Chondrocyte (in vitro differentiated cells): Measurements from ENCODE around the gene PIK3CB. TPM values are rescaled to one million over a fixed set of nuclear protein-coding genes. Genes with fewer than 3 reads are reported as not detected.
A peak's percentile ranks its signal among the peaks of the same experiment; 100 is the strongest.

ENCODE experiments used
- DNase-seq: peaks from one replicate; pipeline ENCODE4 v3.0.0; 2021; ENCODE audit warnings: mixed read lengths, low spot score
- H3K27ac Mint-ChIP-seq: one replicate; pipeline ENCODE4 v1.8.0; 2021; ENCODE audit warnings: mild to moderate bottlenecking, moderate library complexity, mixed read lengths; ENCODE audit not compliant: unreplicated experiment
- H3K27me3 Mint-ChIP-seq: 2 replicates; pipeline ENCODE4 v1.8.0; 2021; ENCODE audit warnings: low read depth, mixed read lengths
- H3K36me3 Mint-ChIP-seq: 2 replicates; pipeline ENCODE4 v1.8.0; 2021; ENCODE audit warnings: low read depth, mixed read lengths
- H3K4me1 Mint-ChIP-seq: 2 replicates; pipeline ENCODE4 v1.8.0; 2021; ENCODE audit warnings: low read depth, mild to moderate bottlenecking, mixed read lengths
- H3K4me3 Mint-ChIP-seq: one replicate; pipeline ENCODE4 v1.8.0; 2021; ENCODE audit warnings: mild to moderate bottlenecking, moderate library complexity, mixed read lengths; ENCODE audit not compliant: unreplicated experiment
- H3K9me3 Mint-ChIP-seq: 2 replicates; pipeline ENCODE4 v1.8.0; 2021; ENCODE audit warnings: low read depth, mixed read lengths
- total RNA-seq: library from RNA; stranded (reverse); gene quantifications from 3 replicates; pipeline ENCODE4 v1.2.1, GENCODE V29; 2021
- TF ChIP-seq, protein P1 (sequence below): fragments of 200-600 bp; sonication (generic); IDR thresholded peaks from 2 replicates; pipeline ENCODE4 v1.5.0; 2021; ENCODE audit warnings: antibody characterized with exemption, mild to moderate bottlenecking, moderate library complexity

The PIK3CB gene
- total RNA-seq, 1 donor from 2014 or later: 19.5 TPM

DNA sequence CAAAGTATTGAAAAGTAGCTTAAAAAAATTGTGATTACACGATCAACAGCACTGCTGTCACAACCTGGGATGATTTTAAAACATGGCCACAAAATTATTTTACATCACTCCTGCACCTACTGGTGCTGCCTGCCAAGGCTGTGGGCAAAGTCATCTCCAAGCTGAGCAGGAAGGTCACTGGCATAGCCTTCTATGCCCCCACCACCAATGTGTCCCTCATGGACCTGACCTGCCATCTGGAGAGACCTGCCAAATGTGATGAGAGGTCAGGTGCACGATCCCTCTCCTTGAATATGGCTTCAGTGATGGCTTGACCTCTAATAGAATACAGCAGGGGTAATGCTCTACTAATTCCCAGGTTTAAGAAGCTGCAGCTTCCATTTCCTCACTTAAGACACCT lies 57.8 kb downstream of the PIK3CB start:
- peaks cover 35% of the 10 kb centered on the region for H3K4me1 Mint-ChIP-seq
- H3K27me3 Mint-ChIP-seq: no peaks in the 10 kb centered on the region
- TF ChIP-seq, protein P1, sequence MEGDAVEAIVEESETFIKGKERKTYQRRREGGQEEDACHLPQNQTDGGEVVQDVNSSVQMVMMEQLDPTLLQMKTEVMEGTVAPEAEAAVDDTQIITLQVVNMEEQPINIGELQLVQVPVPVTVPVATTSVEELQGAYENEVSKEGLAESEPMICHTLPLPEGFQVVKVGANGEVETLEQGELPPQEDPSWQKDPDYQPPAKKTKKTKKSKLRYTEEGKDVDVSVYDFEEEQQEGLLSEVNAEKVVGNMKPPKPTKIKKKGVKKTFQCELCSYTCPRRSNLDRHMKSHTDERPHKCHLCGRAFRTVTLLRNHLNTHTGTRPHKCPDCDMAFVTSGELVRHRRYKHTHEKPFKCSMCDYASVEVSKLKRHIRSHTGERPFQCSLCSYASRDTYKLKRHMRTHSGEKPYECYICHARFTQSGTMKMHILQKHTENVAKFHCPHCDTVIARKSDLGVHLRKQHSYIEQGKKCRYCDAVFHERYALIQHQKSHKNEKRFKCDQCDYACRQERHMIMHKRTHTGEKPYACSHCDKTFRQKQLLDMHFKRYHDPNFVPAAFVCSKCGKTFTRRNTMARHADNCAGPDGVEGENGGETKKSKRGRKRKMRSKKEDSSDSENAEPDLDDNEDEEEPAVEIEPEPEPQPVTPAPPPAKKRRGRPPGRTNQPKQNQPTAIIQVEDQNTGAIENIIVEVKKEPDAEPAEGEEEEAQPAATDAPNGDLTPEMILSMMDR: no peak
- DNase-seq: no peak
- H3K36me3 Mint-ChIP-seq: no peaks in the 10 kb centered on the region
- H3K27ac Mint-ChIP-seq: peak overlapping the region; percentile 94
- no peaks in the 10 kb centered on the region for H3K9me3 Mint-ChIP-seq
- H3K4me3 Mint-ChIP-seq: no peak overlapping the region

- TF ChIP-seq, protein P1: no peak
- H3K27me3 Mint-ChIP-seq: no peaks in the 10 kb centered on the region
- H3K36me3 Mint-ChIP-seq: no peaks in the 10 kb centered on the region
- H3K4me1 Mint-ChIP-seq: peaks cover 35% of the 10 kb centered on the region
- peak overlapping the region; percentile 94 for H3K27ac Mint-ChIP-seq
- H3K4me3 Mint-ChIP-seq: no peak overlapping the region
- H3K9me3 Mint-ChIP-seq: no peaks in the 10 kb centered on the region
- DNase-seq: no peak
Measured at GRCh38 chr3:138775254-138775595, 59.5 kb downstream of the PIK3CB start.

GRCh38 chr3:138774529-138775253 lies 60.0 kb downstream of the PIK3CB start:
- no peaks in the 10 kb centered on the region for H3K9me3 Mint-ChIP-seq
- no peaks in the 10 kb centered on the region for H3K36me3 Mint-ChIP-seq
- H3K4me3 Mint-ChIP-seq: no peak overlapping the region
- H3K27me3 Mint-ChIP-seq: no peaks in the 10 kb centered on the region
- peak overlapping the region; percentile 94 for H3K27ac Mint-ChIP-seq
- peaks cover 40% of the 10 kb centered on the region for H3K4me1 Mint-ChIP-seq
- TF ChIP-seq, protein P1: peak; percentile 37
- DNase-seq: no peak

DNA sequence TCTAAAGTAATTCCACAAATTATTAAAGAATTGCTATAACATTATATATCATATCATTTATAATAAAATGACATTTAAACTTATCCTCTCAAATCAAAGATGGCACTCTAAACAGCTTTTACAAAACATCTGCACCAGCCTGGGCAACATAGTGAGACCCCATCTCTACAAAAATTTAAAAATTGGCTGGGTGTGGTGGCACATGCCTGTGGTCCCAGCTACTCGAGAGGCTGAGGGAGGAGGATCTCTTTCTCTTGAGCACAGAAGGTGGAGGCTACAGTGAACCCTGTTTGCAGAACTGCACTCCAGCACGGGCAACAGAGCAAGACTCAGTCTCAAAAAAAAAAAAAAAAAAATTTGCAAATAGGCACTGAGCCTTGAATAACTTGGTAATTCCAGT lies 63.1 kb downstream of the PIK3CB start:
- TF ChIP-seq, protein P1: no peak
- Mint-ChIP-seq H3K27ac (no peak overlapping the region), H3K4me3 (no peak overlapping the region), H3K36me3 (no peaks in the 10 kb centered on the region), H3K4me1 (peaks cover 40% of the 10 kb centered on the region), H3K27me3 (no peaks in the 10 kb centered on the region), H3K9me3 (no peaks in the 10 kb centered on the region)
- no peak for DNase-seq

DNA sequence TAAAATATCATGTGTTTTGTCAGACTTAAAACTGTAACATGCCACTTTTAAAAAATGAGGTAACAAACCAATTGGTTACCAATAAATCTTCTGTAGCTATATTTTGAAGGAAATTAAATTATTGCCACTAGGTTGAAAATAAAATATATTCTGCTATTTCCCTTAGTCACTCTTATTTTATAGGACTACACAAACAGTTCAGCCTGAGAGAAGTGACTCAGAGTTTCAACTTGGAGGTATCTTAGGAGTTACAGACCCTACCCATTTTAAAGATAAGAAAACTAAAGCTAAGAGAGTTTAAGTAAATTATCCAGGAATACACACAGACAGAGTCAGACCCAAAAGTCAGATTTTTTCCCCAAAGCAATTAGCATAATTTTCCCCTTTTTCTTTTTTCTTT lies 65.1 kb downstream of the PIK3CB start:
- TF ChIP-seq, protein P1: no peak
- Mint-ChIP-seq H3K27ac (peak overlapping the region; percentile 36), H3K4me3 (no peak overlapping the region), H3K36me3 (no peaks in the 10 kb centered on the region), H3K27me3 (no peaks in the 10 kb centered on the region), H3K4me1 (peaks cover 25% of the 10 kb centered on the region), H3K9me3 (no peaks in the 10 kb centered on the region)
- DNase-seq: no peak
